Epithelial cell of prostate (primary cell): ENCODE results near the gene TKTL1.

Source experiments
- DNase-seq: peaks from one replicate; pipeline ENCODE4 v3.0.0-alpha.2; 2011; ENCODE audit warnings: low read depth, low spot score
- H3K27ac ChIP-seq: fragments of 450-650 bp; 2 replicates; pipeline ENCODE4 v1.5.1; 2017; ENCODE audit warnings: mild to moderate bottlenecking

Gene TKTL1

GRCh38 chrX:154373340-154374306 is 78.0 kb downstream of the TKTL1 start:
- DNase-seq: no peak
- H3K27ac ChIP-seq: peak overlapping the region; percentile 46

- no peak for DNase-seq
- peak within 1 kb of the TSS; percentile 46 for H3K27ac ChIP-seq
Observed at GRCh38 chrX:154374313-154375155, 78.9 kb downstream of the TKTL1 start, which contains the start of gene FLNA. FLNA (minus strand) TSS chrX:154374634; CDS start chrX:154371245, 3,389 bp downstream.

GRCh38 chrX:154375156-154375504 is 79.5 kb downstream of the TKTL1 start:
- no peak overlapping the region for H3K27ac ChIP-seq

GRCh38 chrX:154376774-154377173 is 81.2 kb downstream of the TKTL1 start:
- H3K27ac ChIP-seq: no peak overlapping the region

More at GRCh38 chrX:154375156-154375504, 79.5 kb downstream of the TKTL1 start:
- no peak for DNase-seq

GRCh38 chrX:154378059-154378798 is 82.6 kb downstream of the TKTL1 start:
- no peak for DNase-seq

More at GRCh38 chrX:154376774-154377173, 81.2 kb downstream of the TKTL1 start:
- no peak for DNase-seq

GRCh38 chrX:154378799-154379568 is 83.4 kb downstream of the TKTL1 start, which contains the start of gene EMD:
EMD (plus strand) TSS chrX:154379295; CDS start chrX:154379485, 190 bp downstream.
- peak; percentile 90 for DNase-seq
- peak within 1 kb of the TSS; percentile 79 for H3K27ac ChIP-seq

More at GRCh38 chrX:154378059-154378798, 82.6 kb downstream of the TKTL1 start:
- H3K27ac ChIP-seq: peak overlapping the region; percentile 79

- no peak for DNase-seq
- peak overlapping the region; percentile 73 for H3K27ac ChIP-seq
Observed at GRCh38 chrX:154379569-154379951, 84.0 kb downstream of the TKTL1 start.
